Right cardiac atrium (tissue), 5 donors: ENCODE measurements around the gene OR4E2. TPM values are rescaled to one million over a fixed set of nuclear protein-coding genes. Genes with fewer than 3 reads are reported as not detected.

Source experiments
- polyA plus RNA-seq: library from polyadenylated mRNA; stranded (reverse); fragments of 200-250 nt; gene quantifications from one replicate; pipeline ENCODE4 v1.2.3, GENCODE V29; 2013
- total RNA-seq, 4 donors: library from RNA; stranded (reverse); fragmentation: NEBNext Ultra II Directional; extraction: Animal tissue kit (Norgen Biotek cat#: 25700); gene quantifications; one replicate each; pipeline ENCODE4 v1.2.1, GENCODE V29; 2021
- donor health status: healthy with polysubstance abuse.
- donor health status: DM: no; HTN: yes; CAD: no.
- donor health status: DM: no; HTN: no; CAD: no.
- donor health status: DM: no; HTN: yes; CAD: no; lungs with severe emphysema.
- donor health status: DM: yes; HTN: yes; CAD: no.

The OR4E2 gene
- total and polyA plus RNA-seq, 5 donors: not detected

Other genes starting within 250 kb of the OR4E2 start
- 10 to 100 TPM; 34.8 to 40.6 (median 39.7) TPM for gene CHD8, start 197.7 kb upstream of the OR4E2 start, total RNA-seq
- 21.0 TPM for gene CHD8, start 197.7 kb upstream of the OR4E2 start, polyA plus RNA-seq
- 10 to 100 TPM; 22.5 to 25.7 (median 24.5) TPM for gene RAB2B, start 176.9 kb upstream of the OR4E2 start, total RNA-seq
- gene RAB2B, start 176.9 kb upstream of the OR4E2 start, polyA plus RNA-seq: 15.3 TPM
- 10 to 100 TPM; 66.0 to 82.2 (median 75.2) TPM for gene TOX4, start 176.6 kb upstream of the OR4E2 start, total RNA-seq
- gene TOX4, start 176.6 kb upstream of the OR4E2 start, polyA plus RNA-seq: 20.0 TPM
- gene METTL3, start 142.5 kb upstream of the OR4E2 start, total RNA-seq: 10 to 100 TPM; 25.8 to 30.3 (median 28.1) TPM
- gene METTL3, start 142.5 kb upstream of the OR4E2 start, polyA plus RNA-seq: 25.5 TPM
- 10 to 100 TPM in 3 of 4 donors, 1 to 10 TPM in 1; 6.8 to 16.1 (median 12.0) TPM for gene SALL2, start 127.5 kb upstream of the OR4E2 start, total RNA-seq
- gene SALL2, start 127.5 kb upstream of the OR4E2 start, polyA plus RNA-seq: 4.0 TPM
- not detected for gene OR10G3, start 73.8 kb upstream of the OR4E2 start, total RNA-seq
- gene OR10G3, start 73.8 kb upstream of the OR4E2 start, polyA plus RNA-seq: not detected
- gene OR10G2, start 18.9 kb upstream of the OR4E2 start, total RNA-seq: not detected
- gene OR10G2, start 18.9 kb upstream of the OR4E2 start, polyA plus RNA-seq: not detected
- gene OR4E1, start 20.0 kb downstream of the OR4E2 start, total RNA-seq: not detected
- not detected for gene OR4E1, start 20.0 kb downstream of the OR4E2 start, polyA plus RNA-seq